Body of pancreas (tissue), 4 donors: ENCODE measurements around the gene LRG1. TPM values are rescaled to one million over a fixed set of nuclear protein-coding genes. Genes with fewer than 3 reads are reported as not detected.

Source experiments
- ATAC-seq: fragments of 150-250 bp; one replicate; pipeline ENCODE4 v1.9.1; 2016
- DNase-seq, 4 donors: peaks; one replicate each; pipeline ENCODE4 v3.0.0-alpha.2; 2019
- H3K27ac ChIP-seq, 4 donors: fragments of 200-600 bp; sonication (generic); 1 replicate in 3 of 4; 2 replicates in 1 of 4; pipeline versions ENCODE4 v1.5.1 to v1.6.1; 2016 to 2019; ENCODE audit warnings: mild to moderate bottlenecking in 1 of 4, mixed read lengths in 1 of 4, moderate library complexity in 1 of 4
- H3K27me3 ChIP-seq, 2 donors: fragments of 200-600 bp; sonication (generic); one replicate each; pipeline ENCODE4 v1.6.0; 2016; ENCODE audit warnings: mild to moderate bottlenecking in 1 of 2
- H3K36me3 ChIP-seq, 2 donors: fragments of 200-600 bp; sonication (generic); replicated peaks in 1 of 2; 2 replicates each; pipeline ENCODE4 v1.5.1; 2016; ENCODE audit warnings: low read depth in 2 of 2; ENCODE audit not compliant: insufficient read depth in 1 of 2
- H3K4me1 ChIP-seq: fragments of 200-600 bp; sonication (generic); one replicate; pipeline ENCODE4 v1.6.0; 2016
- H3K4me3 ChIP-seq, 2 donors: fragments of 200-600 bp; sonication (generic); 1 replicate in 1 of 2; 2 replicates in 1 of 2; pipeline ENCODE4 v1.5.1; 2016 to 2019
- H3K9me3 ChIP-seq, 3 donors: fragments of 200-600 bp; sonication (generic); 1 replicate in 2 of 3; 2 replicates in 1 of 3; pipeline ENCODE4 v1.5.1; 2016
- POLR2A ChIP-seq, 3 donors: fragments of 450-650 bp; IDR thresholded peaks; one replicate each; pipeline ENCODE4 v1.6.1; 2016; ENCODE audit warnings: antibody characterized with exemption in 3 of 3, mild to moderate bottlenecking in 2 of 3
- WGBS, 2 donors: methylation state at CpG; one replicate each; pipeline ENCODE4 v1.1.5; 2017; 5-methylcytosine and 5-hydroxymethylcytosine counted together
- intact Hi-C: fragments of 100-400 bp; cut with DNase I; formaldehyde crosslinking; loops from one replicate; pipeline ENCODE4 v1.15.1; 2023
- total RNA-seq, 2 donors: library from RNA; depleted of rRNA; stranded (reverse); fragments of >200 nt; gene quantifications; one replicate each; pipeline ENCODE4 v1.1.0, GENCODE V29; 2016
- TF ChIP-seq, protein P1 (sequence below), 7 experiments: fragments of 450-650 bp in 4 of 7; fragments of 200-600 bp in 3 of 7; sonication (generic) in 3 of 7; IDR thresholded peaks; one replicate each; pipeline ENCODE4 v1.5.1; 2016 to 2019; ENCODE audit warnings: antibody characterized with exemption in 7 of 7

LRG1 gene
- total RNA-seq, 2 donors from 2014 or later = 8.8 to 21.1 TPM

DNA sequence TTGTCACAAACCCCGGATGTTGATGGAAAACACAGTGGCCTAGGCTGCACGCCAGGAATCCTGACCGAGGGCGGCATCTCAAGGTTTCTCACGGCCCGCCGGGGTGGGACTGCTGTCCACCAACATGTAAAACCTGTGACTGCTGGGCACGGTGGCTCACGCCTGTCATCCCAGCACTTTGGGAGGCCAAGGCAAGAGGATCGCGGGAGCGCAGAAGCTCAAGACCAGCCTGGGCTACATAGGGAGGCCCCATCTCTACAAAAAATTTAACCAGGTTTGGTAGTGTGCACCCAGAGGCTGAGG is 32.7 kb downstream of the LRG1 start:
- no peaks in the 10 kb centered on the region for H3K9me3 ChIP-seq
- intact Hi-C loops = no loop called here
- no peak for TF ChIP-seq POLR2A (IDR thresholded peaks at IDR 0.05)
- TF ChIP-seq, protein P1, sequence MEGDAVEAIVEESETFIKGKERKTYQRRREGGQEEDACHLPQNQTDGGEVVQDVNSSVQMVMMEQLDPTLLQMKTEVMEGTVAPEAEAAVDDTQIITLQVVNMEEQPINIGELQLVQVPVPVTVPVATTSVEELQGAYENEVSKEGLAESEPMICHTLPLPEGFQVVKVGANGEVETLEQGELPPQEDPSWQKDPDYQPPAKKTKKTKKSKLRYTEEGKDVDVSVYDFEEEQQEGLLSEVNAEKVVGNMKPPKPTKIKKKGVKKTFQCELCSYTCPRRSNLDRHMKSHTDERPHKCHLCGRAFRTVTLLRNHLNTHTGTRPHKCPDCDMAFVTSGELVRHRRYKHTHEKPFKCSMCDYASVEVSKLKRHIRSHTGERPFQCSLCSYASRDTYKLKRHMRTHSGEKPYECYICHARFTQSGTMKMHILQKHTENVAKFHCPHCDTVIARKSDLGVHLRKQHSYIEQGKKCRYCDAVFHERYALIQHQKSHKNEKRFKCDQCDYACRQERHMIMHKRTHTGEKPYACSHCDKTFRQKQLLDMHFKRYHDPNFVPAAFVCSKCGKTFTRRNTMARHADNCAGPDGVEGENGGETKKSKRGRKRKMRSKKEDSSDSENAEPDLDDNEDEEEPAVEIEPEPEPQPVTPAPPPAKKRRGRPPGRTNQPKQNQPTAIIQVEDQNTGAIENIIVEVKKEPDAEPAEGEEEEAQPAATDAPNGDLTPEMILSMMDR (IDR thresholded peaks at IDR 0.05) = no peak
- no peak for DNase-seq
- no peaks in the 10 kb centered on the region for H3K27me3 ChIP-seq
- no peak overlapping the region for H3K27ac ChIP-seq
- no peak for ATAC-seq
- 87 to 97% methylated on average over 12 of the region's 12 CpGs for WGBS, 2 donors
- no peaks in the 10 kb centered on the region for H3K36me3 ChIP-seq
- H3K4me1 ChIP-seq = no peaks in the 10 kb centered on the region
- no peak overlapping the region for H3K4me3 ChIP-seq

- H3K9me3 ChIP-seq = no peaks in the 10 kb centered on the region
- no peaks in the 10 kb centered on the region for H3K27me3 ChIP-seq
- TF ChIP-seq, protein P1 (IDR thresholded peaks at IDR 0.05) = no peak
- TF ChIP-seq POLR2A (IDR thresholded peaks at IDR 0.05) = no peak
- H3K4me1 ChIP-seq = no peaks in the 10 kb centered on the region
- H3K4me3 ChIP-seq = no peak overlapping the region
- intact Hi-C loops = no loop called here
- 89 to 94% methylated on average over 16 to 17 of the region's 17 CpGs for WGBS, 2 donors
- DNase-seq = no peak
- H3K27ac ChIP-seq = no peak overlapping the region
- H3K36me3 ChIP-seq = peaks cover 0 to under 1% of the 10 kb centered on the region in 2 donors
- ATAC-seq = no peak
These were observed 33.2 kb downstream of the LRG1 start for GRCh38 chr19:4506449-4507149.

- no peak overlapping the region for H3K27ac ChIP-seq
- no peak for DNase-seq
- TF ChIP-seq, protein P1 (IDR thresholded peaks at IDR 0.05) = no peak
- no peak for TF ChIP-seq POLR2A (IDR thresholded peaks at IDR 0.05)
- no peak for ATAC-seq
- H3K9me3 ChIP-seq = no peaks in the 10 kb centered on the region
- H3K4me1 ChIP-seq = no peaks in the 10 kb centered on the region
- H3K27me3 ChIP-seq = no peaks in the 10 kb centered on the region
- H3K36me3 ChIP-seq = peaks cover 0 to 2% of the 10 kb centered on the region in 2 donors
- intact Hi-C loops = no loop called here
- no peak overlapping the region for H3K4me3 ChIP-seq
- 94 to 95% methylated on average over 30 to 34 of the region's 34 CpGs for WGBS, 2 donors
These were observed 34.0 kb downstream of the LRG1 start for GRCh38 chr19:4505570-4506448.

GRCh38 chr19:4504891-4505569 is 34.8 kb downstream of the LRG1 start:
- WGBS, 2 donors = 83 to 96% methylated on average over 8 to 15 of the region's 15 CpGs
- no peaks in the 10 kb centered on the region for H3K4me1 ChIP-seq
- H3K36me3 ChIP-seq = peaks cover 0 to 2% of the 10 kb centered on the region in 2 donors
- intact Hi-C loops = no loop called here
- no peak for TF ChIP-seq POLR2A (IDR thresholded peaks at IDR 0.05)
- TF ChIP-seq, protein P1 (IDR thresholded peaks at IDR 0.05) = no peak
- DNase-seq = no peak
- H3K4me3 ChIP-seq = no peak overlapping the region
- no peak overlapping the region for H3K27ac ChIP-seq
- H3K27me3 ChIP-seq = no peaks in the 10 kb centered on the region
- H3K9me3 ChIP-seq = no peaks in the 10 kb centered on the region
- no peak for ATAC-seq
